ENCODE data around the gene GCC2.
"Not testable (repeated sequence)": the region's sequence is repeated elsewhere in the genome, so short reads cannot be mapped to it uniquely, and the experiment has no call there.

- TF ChIP-seq SPI1 (IDR thresholded peaks at IDR 0.05; ENCODE audit: borderline replicate concordance, low read depth); CTCF (IDR thresholded peaks at IDR 0.05; ENCODE audit: insufficient read depth, low read length); POLR2AphosphoS5 (IDR thresholded peaks at IDR 0.05; ENCODE audit: low read depth); GABPA (IDR thresholded peaks at IDR 0.05; ENCODE audit: low read depth): not testable (repeated sequence)
- TF ChIP-seq, protein P1, sequence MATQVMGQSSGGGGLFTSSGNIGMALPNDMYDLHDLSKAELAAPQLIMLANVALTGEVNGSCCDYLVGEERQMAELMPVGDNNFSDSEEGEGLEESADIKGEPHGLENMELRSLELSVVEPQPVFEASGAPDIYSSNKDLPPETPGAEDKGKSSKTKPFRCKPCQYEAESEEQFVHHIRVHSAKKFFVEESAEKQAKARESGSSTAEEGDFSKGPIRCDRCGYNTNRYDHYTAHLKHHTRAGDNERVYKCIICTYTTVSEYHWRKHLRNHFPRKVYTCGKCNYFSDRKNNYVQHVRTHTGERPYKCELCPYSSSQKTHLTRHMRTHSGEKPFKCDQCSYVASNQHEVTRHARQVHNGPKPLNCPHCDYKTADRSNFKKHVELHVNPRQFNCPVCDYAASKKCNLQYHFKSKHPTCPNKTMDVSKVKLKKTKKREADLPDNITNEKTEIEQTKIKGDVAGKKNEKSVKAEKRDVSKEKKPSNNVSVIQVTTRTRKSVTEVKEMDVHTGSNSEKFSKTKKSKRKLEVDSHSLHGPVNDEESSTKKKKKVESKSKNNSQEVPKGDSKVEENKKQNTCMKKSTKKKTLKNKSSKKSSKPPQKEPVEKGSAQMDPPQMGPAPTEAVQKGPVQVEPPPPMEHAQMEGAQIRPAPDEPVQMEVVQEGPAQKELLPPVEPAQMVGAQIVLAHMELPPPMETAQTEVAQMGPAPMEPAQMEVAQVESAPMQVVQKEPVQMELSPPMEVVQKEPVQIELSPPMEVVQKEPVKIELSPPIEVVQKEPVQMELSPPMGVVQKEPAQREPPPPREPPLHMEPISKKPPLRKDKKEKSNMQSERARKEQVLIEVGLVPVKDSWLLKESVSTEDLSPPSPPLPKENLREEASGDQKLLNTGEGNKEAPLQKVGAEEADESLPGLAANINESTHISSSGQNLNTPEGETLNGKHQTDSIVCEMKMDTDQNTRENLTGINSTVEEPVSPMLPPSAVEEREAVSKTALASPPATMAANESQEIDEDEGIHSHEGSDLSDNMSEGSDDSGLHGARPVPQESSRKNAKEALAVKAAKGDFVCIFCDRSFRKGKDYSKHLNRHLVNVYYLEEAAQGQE (IDR thresholded peaks at IDR 0.05; ENCODE audit: insufficient replicate concordance, low read depth): not testable (repeated sequence)
Observed at GRCh38 chr2:108514478-108514877, 65.5 kb downstream of the GCC2 start.
